ACC112 (cell line): ENCODE data around the gene CLCA1.
"Not testable (repeated sequence)": the region's sequence is repeated elsewhere in the genome, so short reads cannot be mapped to it uniquely, and the experiment has no call there.

Experiments
- H2AFZ ChIP-seq: fragments of 200-600 bp; sonication (generic); one replicate; pipeline ENCODE4 v1.6.0; 2017; ENCODE audit warnings: antibody characterized with exemption, low read length; ENCODE audit not compliant: unreplicated experiment
- H3K27ac ChIP-seq: fragments of 200-600 bp; sonication (generic); 2 replicates; pipeline ENCODE4 v1.5.1; 2014; ENCODE audit warnings: low read depth, mild to moderate bottlenecking, antibody characterized with exemption, low read length, moderate library complexity
- H3K27me3 ChIP-seq: fragments of 200-600 bp; sonication (generic); 2 replicates; pipeline ENCODE4 v1.6.1; 2014; ENCODE audit warnings: mild to moderate bottlenecking, antibody characterized with exemption, low read length, moderate library complexity, mixed read lengths; ENCODE audit not compliant: insufficient read depth
- H3K36me3 ChIP-seq: fragments of 200-600 bp; sonication (generic); 2 replicates; pipeline ENCODE4 v1.6.1; 2016; ENCODE audit warnings: mild to moderate bottlenecking, antibody characterized with exemption, low read length, moderate library complexity, mixed read lengths; ENCODE audit not compliant: insufficient read depth
- H3K4me1 ChIP-seq: fragments of 200-600 bp; sonication (generic); one replicate; pipeline ENCODE4 v1.6.1; 2016; ENCODE audit warnings: low read length, mixed read lengths; ENCODE audit not compliant: insufficient read depth, unreplicated experiment, control insufficient read depth
- H3K4me3 ChIP-seq: fragments of 200-600 bp; sonication (generic); 2 replicates; pipeline ENCODE4 v1.5.1; 2014; ENCODE audit warnings: mild to moderate bottlenecking, low read depth, low read length
- H3K79me2 ChIP-seq: fragments of 200-600 bp; sonication (generic); one replicate; pipeline ENCODE4 v1.6.0; 2016; ENCODE audit warnings: low read length; ENCODE audit not compliant: control insufficient read depth, unreplicated experiment, insufficient read depth

The CLCA1 gene

GRCh38 chr1:86481966-86482365 is 13.2 kb downstream of the CLCA1 start:
- Histone ChIP-seq H3K4me3 (no peak overlapping the region), H3K4me1 (no peaks in the 10 kb centered on the region), H3K27ac (no peak overlapping the region), H3K79me2 (no peaks in the 10 kb centered on the region), H2AFZ (no peak overlapping the region), H3K36me3 (no peaks in the 10 kb centered on the region), H3K27me3 (no peaks in the 10 kb centered on the region)

GRCh38 chr1:86487131-86487810 is 18.5 kb downstream of the CLCA1 start:
- Histone ChIP-seq H3K27me3 (no peaks in the 10 kb centered on the region), H3K79me2 (no peaks in the 10 kb centered on the region), H3K36me3 (no peaks in the 10 kb centered on the region), H3K4me1 (no peaks in the 10 kb centered on the region), H3K27ac (no peak overlapping the region), H3K4me3 (no peak overlapping the region), H2AFZ (no peak overlapping the region)

GRCh38 chr1:86487811-86488141 is 19.0 kb downstream of the CLCA1 start:
- no peak overlapping the region for H3K27ac ChIP-seq

GRCh38 chr1:86489242-86489878 is 20.6 kb downstream of the CLCA1 start:
- Histone ChIP-seq H3K4me3 (no peak overlapping the region), H2AFZ (no peak overlapping the region), H3K4me1 (no peaks in the 10 kb centered on the region), H3K79me2 (no peaks in the 10 kb centered on the region), H3K27me3 (no peaks in the 10 kb centered on the region; the same call in 1 of the 2 replicates), H3K27ac (no peak overlapping the region), H3K36me3 (no peaks in the 10 kb centered on the region)

More at GRCh38 chr1:86487811-86488141, 19.0 kb downstream of the CLCA1 start:
- no peaks in the 10 kb centered on the region for H3K79me2 ChIP-seq
- H3K4me1 ChIP-seq: no peaks in the 10 kb centered on the region
- H3K4me3 ChIP-seq: no peak overlapping the region
- H3K36me3 ChIP-seq: no peaks in the 10 kb centered on the region
- H2AFZ ChIP-seq: no peak overlapping the region
- H3K27me3 ChIP-seq: no peaks in the 10 kb centered on the region

GRCh38 chr1:86491171-86491950 is 22.6 kb downstream of the CLCA1 start:
- Histone ChIP-seq H3K4me3 (no peak overlapping the region), H3K27me3 (no peaks in the 10 kb centered on the region; the same call in 1 of the 2 replicates), H3K27ac (no peak overlapping the region), H3K36me3 (no peaks in the 10 kb centered on the region), H3K79me2 (no peaks in the 10 kb centered on the region), H3K4me1 (no peaks in the 10 kb centered on the region), H2AFZ (no peak overlapping the region)

- Histone ChIP-seq H3K36me3 (no peaks in the 10 kb centered on the region), H3K27ac (no peak overlapping the region), H3K4me1 (no peaks in the 10 kb centered on the region), H3K4me3 (no peak overlapping the region), H3K79me2 (no peaks in the 10 kb centered on the region), H3K27me3 (peaks cover 5% of the 10 kb centered on the region; the same call in 1 of the 2 replicates), H2AFZ (no peak overlapping the region)
Measured at GRCh38 chr1:86498281-86498680, 29.6 kb downstream of the CLCA1 start.

- Histone ChIP-seq H3K27me3 (0 out of 2 replicates have a peak, but pooled peaks cover 5% of the 10 kb centered on the region), H3K4me1 (no peaks in the 10 kb centered on the region), H3K36me3 (no peaks in the 10 kb centered on the region), H3K4me3 (no peak overlapping the region), H3K79me2 (no peaks in the 10 kb centered on the region), H2AFZ (no peak overlapping the region), H3K27ac (no peak overlapping the region)
Measured at GRCh38 chr1:86499987-86500593, 31.4 kb downstream of the CLCA1 start.

- Histone ChIP-seq H2AFZ (no peak overlapping the region), H3K79me2 (no peaks in the 10 kb centered on the region), H3K36me3 (no peaks in the 10 kb centered on the region), H3K27me3 (0 out of 2 replicates have a peak, but pooled peaks cover 5% of the 10 kb centered on the region), H3K4me3 (no peak overlapping the region), H3K27ac (no peak overlapping the region), H3K4me1 (no peaks in the 10 kb centered on the region)
Measured at GRCh38 chr1:86500714-86501113, 32.0 kb downstream of the CLCA1 start.

GRCh38 chr1:86502125-86502646 is 33.5 kb downstream of the CLCA1 start:
- Histone ChIP-seq H2AFZ (peak overlapping the region; percentile 35), H3K4me3 (peak overlapping the region; percentile 56)
- H3K27me3 ChIP-seq, H3K4me1 ChIP-seq, H3K27ac ChIP-seq, H3K79me2 ChIP-seq, H3K36me3 ChIP-seq: not testable (repeated sequence)

GRCh38 chr1:86502721-86503405 is 34.1 kb downstream of the CLCA1 start:
- Histone ChIP-seq H3K36me3 (no peaks in the 10 kb centered on the region), H2AFZ (peak overlapping the region; percentile 35), H3K4me3 (peak overlapping the region; percentile 56), H3K27ac (no peak overlapping the region), H3K4me1 (no peaks in the 10 kb centered on the region), H3K79me2 (no peaks in the 10 kb centered on the region), H3K27me3 (0 out of 2 replicates have a peak, but pooled peaks cover 5% of the 10 kb centered on the region)
